Measurements from ENCODE around the gene ZFP82. TPM values are rescaled to one million over a fixed set of nuclear protein-coding genes. Genes with fewer than 3 reads are reported as not detected.
A peak's percentile ranks its signal among the peaks of the same experiment; 100 is the strongest.

ZFP82 gene
- total and polyA plus RNA-seq, 7 donors = 0.60 to 8.2 (median 4.8) TPM

- intact Hi-C loops (cut with DNase I) = no loop called here
- no peaks in the 10 kb centered on the region for H3K4me1 ChIP-seq
- WGBS, 2 donors = 49 to 52% methylated on average over 2 of the region's 2 CpGs
- no peak overlapping the region for H3K4me3 ChIP-seq
- TF ChIP-seq CTCF (IDR thresholded peaks at IDR 0.05) (no peak), POLR2A (IDR thresholded peaks at IDR 0.05) (no peak), EP300 (IDR thresholded peaks at IDR 0.05) (no peak), POLR2AphosphoS5 (IDR thresholded peaks at IDR 0.05) (no peak)
- no peak overlapping the region for H3K27ac ChIP-seq
- no peaks in the 10 kb centered on the region for H3K36me3 ChIP-seq
- H3K9me3 ChIP-seq = peaks cover 0 to 24% (median 6%) of the 10 kb centered on the region in 4 donors
- H3K27me3 ChIP-seq = no peaks in the 10 kb centered on the region
- DNase-seq = no peak
Measured at GRCh38 chr19:36436531-36436930, 18.1 kb upstream of the ZFP82 start.

- Histone ChIP-seq H3K27ac (no peak overlapping the region), H3K4me3 (no peak overlapping the region), H3K9me3 (peaks cover 0 to 3% (median 0%) of the 10 kb centered on the region in 4 donors), H3K27me3 (peaks cover 0 to 4% (median 3%) of the 10 kb centered on the region in 3 donors), H3K4me1 (peaks cover 0 to 14% (median 7%) of the 10 kb centered on the region in 4 donors), H3K36me3 (no peaks in the 10 kb centered on the region)
- no peak for DNase-seq
- 87 to 93% methylated on average over 4 of the region's 4 CpGs for WGBS, 2 donors
- no peak for TF ChIP-seq EP300 (IDR thresholded peaks at IDR 0.05)
- TF ChIP-seq POLR2AphosphoS5 (IDR thresholded peaks at IDR 0.05) = no peak
- no peak for TF ChIP-seq POLR2A (IDR thresholded peaks at IDR 0.05)
- TF ChIP-seq CTCF (IDR thresholded peaks at IDR 0.05) = no peak
- intact Hi-C loops (cut with DNase I) = no loop called here
Measured at GRCh38 chr19:36423925-36424324, 5.5 kb upstream of the ZFP82 start.

- H3K4me3 ChIP-seq = peak overlapping the region; percentile 11 to 61 (median 52)
- H3K27ac ChIP-seq = peak overlapping the region; percentile 36 to 79 (median 60)
- TF ChIP-seq CTCF (IDR thresholded peaks at IDR 0.05) = no peak
- no peak for TF ChIP-seq POLR2A (IDR thresholded peaks at IDR 0.05)
- no peak for TF ChIP-seq POLR2AphosphoS5 (IDR thresholded peaks at IDR 0.05)
- no peak for TF ChIP-seq EP300 (IDR thresholded peaks at IDR 0.05)
- H3K9me3 ChIP-seq = peaks cover 0 to 3% (median 0%) of the 10 kb centered on the region in 4 donors
- H3K4me1 ChIP-seq = peaks cover 0 to 24% (median 18%) of the 10 kb centered on the region in 4 donors
- WGBS, 2 donors = 24 to 48% methylated on average over 33 of the region's 33 CpGs
- intact Hi-C loops (cut with DNase I) = no loop called here
- DNase-seq = no peak
- H3K27me3 ChIP-seq = peaks cover 0 to 4% (median 3%) of the 10 kb centered on the region in 3 donors
- no peaks in the 10 kb centered on the region for H3K36me3 ChIP-seq
Measured at GRCh38 chr19:36421749-36422481, 3.5 kb upstream of the ZFP82 start.

GRCh38 chr19:36420961-36421748 is 2.7 kb upstream of the ZFP82 start:
- TF ChIP-seq EP300 (IDR thresholded peaks at IDR 0.05) = no peak
- TF ChIP-seq POLR2AphosphoS5 (IDR thresholded peaks at IDR 0.05) = peak in 1 of 4 donors; percentile 10
- TF ChIP-seq POLR2A (IDR thresholded peaks at IDR 0.05) = no peak
- TF ChIP-seq CTCF (IDR thresholded peaks at IDR 0.05) = no peak
- Histone ChIP-seq H3K9me3 (peaks cover 0 to 3% (median 0%) of the 10 kb centered on the region in 4 donors), H3K4me1 (peaks cover 0 to 25% (median 20%) of the 10 kb centered on the region in 4 donors), H3K27ac (peak overlapping the region; percentile 36 to 79 (median 60)), H3K36me3 (no peaks in the 10 kb centered on the region), H3K4me3 (peak overlapping the region; percentile 11 to 61 (median 52)), H3K27me3 (peaks cover 0 to 4% (median 3%) of the 10 kb centered on the region in 3 donors)
- 13 to 27% methylated on average over 61 of the region's 61 CpGs for WGBS, 2 donors
- no peak for DNase-seq
- intact Hi-C loops (cut with DNase I) = no loop called here

Data from sigmoid colon (tissue), 7 donors.